GM12874 (cell line): Measurements from ENCODE around the gene OLFML2B.
A peak's percentile ranks its signal among the peaks of the same experiment; 100 is the strongest.

Experiments
- TF ChIP-seq, protein P1 (sequence below): IDR thresholded peaks from 2 replicates; pipeline ENCODE4 v1.5.1; 2011; ENCODE audit warnings: low read depth, mild to moderate bottlenecking, control low read depth, low read length, moderate library complexity; ENCODE audit not compliant: insufficient read depth

OLFML2B gene

DNA sequence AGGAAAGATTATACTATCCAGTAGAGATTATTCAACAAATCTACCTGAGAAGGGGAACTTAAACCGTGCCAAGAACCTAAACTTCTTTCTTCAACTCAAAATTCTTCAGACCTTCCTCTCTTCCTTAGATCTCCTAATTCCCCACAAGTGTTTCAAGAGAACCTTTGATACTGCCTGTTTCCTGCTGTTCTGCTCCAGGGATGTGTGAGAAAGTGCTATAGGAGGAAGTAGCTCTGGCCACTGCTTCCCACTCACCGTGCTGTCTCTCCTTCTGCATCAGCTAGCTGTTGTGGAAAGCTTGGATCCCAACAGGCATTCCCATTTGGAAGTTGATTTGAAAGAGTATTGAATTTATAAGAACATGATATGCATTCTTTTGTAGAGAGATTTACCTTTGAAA is 41.3 kb upstream of the OLFML2B start:
- TF ChIP-seq, protein P1, sequence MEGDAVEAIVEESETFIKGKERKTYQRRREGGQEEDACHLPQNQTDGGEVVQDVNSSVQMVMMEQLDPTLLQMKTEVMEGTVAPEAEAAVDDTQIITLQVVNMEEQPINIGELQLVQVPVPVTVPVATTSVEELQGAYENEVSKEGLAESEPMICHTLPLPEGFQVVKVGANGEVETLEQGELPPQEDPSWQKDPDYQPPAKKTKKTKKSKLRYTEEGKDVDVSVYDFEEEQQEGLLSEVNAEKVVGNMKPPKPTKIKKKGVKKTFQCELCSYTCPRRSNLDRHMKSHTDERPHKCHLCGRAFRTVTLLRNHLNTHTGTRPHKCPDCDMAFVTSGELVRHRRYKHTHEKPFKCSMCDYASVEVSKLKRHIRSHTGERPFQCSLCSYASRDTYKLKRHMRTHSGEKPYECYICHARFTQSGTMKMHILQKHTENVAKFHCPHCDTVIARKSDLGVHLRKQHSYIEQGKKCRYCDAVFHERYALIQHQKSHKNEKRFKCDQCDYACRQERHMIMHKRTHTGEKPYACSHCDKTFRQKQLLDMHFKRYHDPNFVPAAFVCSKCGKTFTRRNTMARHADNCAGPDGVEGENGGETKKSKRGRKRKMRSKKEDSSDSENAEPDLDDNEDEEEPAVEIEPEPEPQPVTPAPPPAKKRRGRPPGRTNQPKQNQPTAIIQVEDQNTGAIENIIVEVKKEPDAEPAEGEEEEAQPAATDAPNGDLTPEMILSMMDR, result no peak

DNA sequence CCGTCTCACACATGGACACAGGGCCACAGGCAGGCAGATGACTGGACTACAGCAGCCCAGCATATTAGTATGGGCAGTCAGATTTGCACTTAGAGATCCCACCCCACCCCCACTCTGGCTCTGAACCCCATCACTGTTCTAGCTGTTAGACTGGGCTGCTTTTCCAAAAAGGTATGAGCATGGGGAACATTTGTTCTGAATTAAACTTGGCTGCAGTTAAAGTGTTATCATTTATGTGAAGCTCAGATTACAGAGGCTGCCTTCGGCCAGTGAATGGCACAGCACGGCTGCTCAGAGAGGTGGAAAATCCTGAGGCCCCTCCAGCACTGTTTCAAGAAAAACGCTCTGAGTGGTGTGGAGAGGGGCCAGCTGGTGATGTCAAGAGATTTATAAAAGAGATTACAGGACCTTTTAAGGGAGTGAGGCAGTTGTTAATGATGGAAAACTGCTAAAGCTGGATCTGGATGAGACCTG is 38.9 kb upstream of the OLFML2B start:
- TF ChIP-seq, protein P1, result no peak

DNA sequence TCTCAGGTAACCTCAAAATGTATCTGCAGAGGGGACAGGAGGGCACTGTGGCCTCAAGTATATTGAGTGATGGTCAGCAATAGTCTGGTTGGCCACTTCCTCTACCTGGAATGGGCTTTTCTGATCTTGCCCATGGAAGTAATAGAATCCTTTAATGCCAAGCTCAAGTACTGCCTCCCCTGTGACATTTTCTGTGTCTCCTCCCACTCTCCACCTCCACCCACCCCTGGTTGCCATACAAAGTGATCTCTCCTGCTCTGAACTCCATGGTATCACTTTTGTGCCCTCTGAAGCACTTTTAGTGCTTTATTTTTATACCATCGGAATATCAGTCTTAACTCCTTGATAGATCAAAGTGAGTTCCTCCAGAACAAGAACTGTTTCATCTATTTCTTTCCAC is 36.6 kb upstream of the OLFML2B start:
- TF ChIP-seq, protein P1, result no peak

DNA sequence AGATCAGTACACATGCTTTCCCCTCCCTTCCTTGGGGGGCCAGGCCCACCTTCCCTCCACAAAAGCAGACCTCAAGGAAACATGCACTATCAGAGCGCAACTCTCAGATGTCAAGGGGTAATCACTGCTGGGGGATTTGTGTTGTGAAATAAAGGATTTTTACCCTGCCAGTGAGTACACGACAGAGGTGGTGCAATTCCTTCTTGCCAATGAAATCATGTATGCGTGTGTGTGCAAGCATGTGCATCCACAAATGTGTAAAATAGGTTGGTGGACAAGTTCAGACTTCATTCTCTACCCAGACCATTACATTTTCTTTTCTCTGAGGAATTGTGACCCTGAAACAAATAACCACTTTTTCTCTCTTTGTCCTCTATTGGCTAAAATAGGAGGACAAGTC is 36.1 kb upstream of the OLFML2B start:
- TF ChIP-seq, protein P1, result no peak

DNA sequence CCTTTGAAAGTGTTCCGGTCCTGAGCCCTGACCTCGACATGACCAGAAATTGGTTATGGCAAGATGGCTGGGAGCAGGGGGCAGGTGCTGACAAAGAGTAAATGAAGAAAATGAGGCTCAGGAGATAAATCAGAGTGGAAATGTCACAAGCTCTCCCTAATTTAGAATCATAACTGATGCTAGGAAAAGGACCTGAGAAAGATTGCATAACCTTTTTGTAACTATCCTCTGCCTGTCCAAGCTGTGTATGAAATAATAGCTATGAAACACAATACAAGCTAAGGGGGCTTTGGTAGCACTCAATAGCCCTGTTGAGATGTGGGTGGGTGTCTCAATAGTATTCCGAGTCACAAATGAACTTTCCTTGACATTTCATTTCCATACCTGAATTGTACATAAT is 32.9 kb upstream of the OLFML2B start:
- TF ChIP-seq, protein P1, result no peak

DNA sequence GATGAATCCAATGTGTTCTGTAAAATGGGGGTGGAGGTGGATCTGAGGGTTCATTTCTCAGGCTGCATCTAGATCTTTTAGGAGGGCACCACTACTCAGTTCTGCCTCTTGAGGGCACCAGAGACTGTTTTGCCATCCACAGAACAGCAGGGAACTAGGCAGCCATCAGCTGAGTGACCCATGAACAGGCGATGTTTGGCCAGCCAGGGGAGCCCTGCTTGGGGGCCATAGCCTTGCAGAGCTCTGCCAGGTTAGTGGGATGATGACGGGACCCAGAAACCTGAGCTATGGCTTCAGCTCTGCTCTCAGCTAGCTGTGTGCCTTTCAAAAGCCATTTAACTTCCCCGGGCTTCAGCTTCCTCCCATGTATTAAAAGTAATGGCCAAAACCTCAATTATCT is 32.4 kb upstream of the OLFML2B start:
- TF ChIP-seq, protein P1, result peak; percentile 80

DNA sequence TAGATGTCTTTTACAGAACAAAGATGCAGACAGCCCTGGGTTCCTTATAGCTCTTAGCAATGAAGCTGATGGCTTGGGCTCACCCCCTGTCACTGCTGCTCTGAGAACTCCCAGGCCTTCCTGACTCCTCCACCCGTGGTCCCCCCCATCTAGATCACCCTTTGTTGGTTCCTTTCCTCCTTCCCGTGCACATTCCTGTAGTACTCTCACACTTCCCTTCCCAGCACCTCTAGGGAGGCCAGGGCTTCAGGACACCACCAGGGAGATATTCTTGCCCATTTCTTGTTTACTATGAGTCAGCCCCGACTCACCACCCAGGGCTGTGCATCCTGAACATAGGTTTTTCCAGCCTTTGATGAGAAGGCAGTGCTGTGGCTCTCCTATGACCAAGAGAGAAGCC is 31.4 kb upstream of the OLFML2B start:
- TF ChIP-seq, protein P1, result no peak

DNA sequence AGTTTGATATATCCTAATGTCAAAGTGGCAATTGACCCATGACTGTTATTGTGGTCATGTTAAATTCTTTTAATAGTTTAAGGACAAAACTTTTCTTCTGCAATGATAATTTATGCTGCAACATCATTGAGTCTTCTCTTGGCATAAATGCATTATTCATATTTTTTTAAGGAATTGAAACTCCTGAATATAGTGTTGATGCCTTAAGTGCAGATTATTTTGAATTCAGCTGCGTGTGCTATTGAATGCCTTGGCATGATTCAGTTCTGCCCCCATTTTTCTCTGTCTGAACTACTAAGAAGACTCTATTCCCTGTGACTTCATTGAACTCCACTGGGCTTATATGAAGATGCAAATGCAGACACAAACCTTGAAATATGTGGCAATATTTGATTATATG is 23.3 kb upstream of the OLFML2B start:
- TF ChIP-seq, protein P1, result no peak
